CD4-positive, alpha-beta T cell treated with Interleukin-2 at 100 ng/mL for 4 hours (primary cell): Measurements from ENCODE around the gene ZNF556.

Experiments
- DNase-seq: peaks from one replicate; pipeline ENCODE4 v3.0.0-alpha.2; 2020; ENCODE audit warnings: low spot score

ZNF556 gene

DNA sequence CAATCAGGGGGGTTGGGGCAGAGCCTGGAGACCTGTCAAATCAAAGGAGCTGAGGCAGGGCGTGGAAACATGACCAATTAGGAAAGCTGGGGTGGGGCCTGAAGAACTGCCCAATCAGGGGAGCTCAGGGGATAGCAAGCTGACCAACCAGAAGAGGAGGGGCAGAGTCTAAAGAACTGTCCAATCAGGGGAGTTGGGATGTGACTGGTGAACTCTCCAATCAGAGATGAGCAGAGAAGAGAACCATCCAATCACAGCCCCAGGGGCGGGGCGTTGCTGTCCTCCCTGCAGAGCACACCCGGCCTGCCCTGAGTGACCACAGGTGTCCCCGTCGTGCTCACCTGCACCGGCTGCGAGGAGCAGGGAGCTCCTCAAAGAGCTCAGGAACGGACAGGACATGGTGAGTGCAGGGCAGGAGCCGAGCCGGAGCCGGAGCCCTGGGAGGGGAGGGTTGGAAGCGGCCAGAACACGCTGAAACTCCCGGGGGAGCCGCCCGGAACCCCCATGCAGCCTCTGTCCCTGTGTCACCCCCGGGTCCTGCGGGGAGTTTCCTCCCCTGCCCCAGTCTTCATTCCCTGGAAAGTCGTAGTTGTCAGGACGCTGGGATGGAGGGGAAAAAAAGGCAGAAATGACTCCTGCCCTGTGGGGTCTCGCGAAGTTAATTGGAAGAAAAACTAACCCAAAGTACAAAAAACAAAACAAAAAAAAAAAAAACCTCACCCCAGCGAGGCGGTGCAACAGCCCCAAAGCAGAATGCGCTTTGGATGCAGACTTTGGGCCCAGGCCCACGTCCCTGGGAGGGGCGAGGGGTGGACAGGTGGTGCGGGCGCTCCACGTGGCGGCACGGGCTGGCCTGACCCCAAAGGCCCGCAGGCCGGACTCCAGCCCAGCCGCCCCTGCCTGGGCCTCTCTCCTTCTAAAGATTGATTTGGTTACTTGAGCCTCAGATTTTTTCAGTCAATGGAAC lies at the start of gene ZNF556:
TSS of gene ZNF556 (plus strand) at position 311 of the 967 bp plus-strand sequence. CDS start at position 398, 87 bp downstream.
- no peak for DNase-seq

- DNase-seq = peak; percentile 97
Observed at GRCh38 chr19:2819540-2820111, 47.5 kb upstream of the ZNF556 start, which contains the start of gene ZNF554. Gene ZNF554, plus strand, starts transcription at chr19:2819868. Its CDS starts 204 bp downstream, at chr19:2820072.

GRCh38 chr19:2820112-2820702 lies 46.9 kb upstream of the ZNF556 start:
- DNase-seq = no peak

DNA sequence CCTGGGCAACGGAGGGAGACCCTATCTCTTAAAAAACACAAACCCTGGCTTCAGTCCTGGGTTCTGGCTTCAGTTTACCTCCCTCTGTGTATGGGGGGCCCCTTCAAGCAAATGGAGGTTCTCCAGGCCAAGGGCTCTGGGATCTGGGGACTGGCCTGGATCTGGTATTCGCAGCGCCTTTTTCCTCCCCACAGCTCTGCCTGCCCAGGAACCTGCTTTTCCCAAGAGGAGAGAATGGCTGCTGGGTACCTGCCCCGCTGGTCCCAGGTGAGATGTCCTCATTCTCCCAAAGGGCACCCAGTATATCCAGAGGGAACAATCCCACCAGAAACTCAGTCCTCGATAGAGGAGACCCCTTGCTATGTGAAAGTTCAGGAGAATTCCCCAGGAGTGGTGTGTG lies 44.3 kb upstream of the ZNF556 start:
- no peak for DNase-seq

DNA sequence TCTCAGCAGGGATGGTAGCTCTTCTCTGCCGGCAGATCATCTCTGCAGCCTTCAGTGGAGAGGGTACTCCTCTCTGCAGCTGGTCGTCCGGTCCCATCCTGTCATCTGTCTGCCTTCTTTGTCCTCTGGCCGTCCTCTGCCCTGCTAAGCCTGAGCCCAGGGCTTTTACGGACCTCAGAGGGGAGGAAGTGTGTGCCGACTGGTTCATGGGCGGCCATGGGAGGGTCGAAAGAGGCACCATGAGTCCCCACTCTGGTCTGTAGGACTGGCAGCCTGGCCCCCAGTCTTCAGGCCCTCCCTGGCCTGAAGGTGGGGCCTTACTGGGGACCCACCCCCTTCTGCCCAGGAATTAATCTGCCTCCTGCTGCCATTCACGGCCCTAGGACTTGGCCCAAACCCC lies 43.5 kb upstream of the ZNF556 start:
- no peak for DNase-seq

DNA sequence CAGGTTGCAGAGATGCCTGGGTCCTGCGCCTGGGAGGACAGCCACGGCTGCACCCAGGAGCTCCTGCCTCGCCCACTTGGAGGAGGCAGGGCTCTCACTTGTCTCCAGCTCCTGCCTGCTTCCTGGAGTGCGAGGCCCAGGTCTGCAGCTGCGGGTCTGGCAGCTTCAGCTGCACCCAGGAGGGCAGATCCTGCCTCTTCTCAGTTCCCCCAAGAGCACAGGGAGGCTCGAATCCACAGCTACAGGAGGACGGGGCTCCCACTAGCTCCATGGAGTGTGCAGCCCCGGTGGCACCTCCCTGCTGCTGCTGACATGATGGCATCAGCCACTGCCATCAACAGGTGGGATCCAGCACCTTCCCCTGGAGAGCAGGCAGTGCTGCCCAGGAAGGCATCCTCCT lies 43.0 kb upstream of the ZNF556 start:
- no peak for DNase-seq

GRCh38 chr19:2827022-2827421 lies 40.1 kb upstream of the ZNF556 start:
- no peak for DNase-seq

DNA sequence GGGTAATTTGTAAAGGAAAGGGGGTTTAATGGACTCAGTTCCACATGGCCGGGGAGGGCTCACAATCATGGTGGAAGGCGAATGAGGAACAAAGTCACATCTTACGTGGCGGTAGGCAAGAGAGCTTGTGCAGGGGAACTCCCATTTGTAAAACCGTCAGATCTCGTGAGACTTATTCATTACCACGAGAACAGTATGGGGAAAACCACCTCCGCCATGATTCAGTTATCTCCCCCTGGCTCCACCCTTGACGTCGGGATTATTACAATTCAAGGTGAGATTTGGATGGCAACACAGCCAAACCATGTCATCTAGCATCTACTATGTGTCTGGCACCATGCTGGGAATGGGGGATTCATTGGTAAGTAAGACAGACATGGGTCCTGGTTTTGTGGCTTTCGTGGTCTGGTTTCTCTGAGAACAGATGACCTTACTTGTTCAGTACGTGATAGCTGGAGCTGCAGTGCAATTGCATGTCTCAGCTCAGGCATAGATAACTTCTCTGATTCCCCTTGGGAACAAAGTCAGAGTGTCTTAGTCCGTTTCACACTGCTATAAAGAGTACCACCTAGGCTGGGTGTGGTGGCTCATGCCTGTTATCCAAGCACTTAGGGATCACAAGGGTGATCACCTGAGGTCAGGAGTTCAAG lies 39.2 kb upstream of the ZNF556 start:
- DNase-seq = no peak

DNA sequence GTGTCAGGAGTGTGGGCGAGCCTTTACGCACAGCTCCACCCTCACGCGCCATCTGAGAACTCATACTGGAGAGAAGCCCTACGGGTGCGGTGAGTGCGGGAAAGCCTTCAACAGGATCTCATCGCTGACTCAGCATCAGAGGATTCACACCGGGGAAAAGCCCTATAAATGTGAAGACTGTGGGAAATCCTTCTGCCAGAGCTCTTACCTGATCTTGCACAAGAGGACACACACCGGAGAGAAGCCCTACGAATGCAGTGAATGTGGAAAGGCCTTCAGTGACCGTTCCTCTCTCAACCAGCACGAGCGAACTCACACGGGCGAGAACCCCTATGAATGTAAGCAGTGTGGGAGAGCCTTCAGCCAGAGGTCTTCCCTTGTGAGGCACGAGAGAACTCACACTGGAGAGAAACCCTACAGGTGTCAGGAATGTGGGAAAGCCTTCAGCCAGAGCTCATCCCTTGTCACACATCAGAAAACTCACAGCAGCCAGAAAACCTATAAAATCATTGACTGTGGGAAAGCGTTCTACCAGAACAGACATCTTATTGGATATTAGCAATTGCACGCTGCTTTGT lies 32.8 kb upstream of the ZNF556 start:
- no peak for DNase-seq

GRCh38 chr19:2837430-2837829 lies 29.7 kb upstream of the ZNF556 start:
- DNase-seq = no peak

- peak; percentile 99 for DNase-seq
Observed at GRCh38 chr19:2840794-2841791, 26.0 kb upstream of the ZNF556 start, which contains the start of gene ZNF555. Gene ZNF555, plus strand, starts transcription at chr19:2841475. Its CDS starts 98 bp downstream, at chr19:2841573.

- no peak for DNase-seq
Observed at GRCh38 chr19:2841855-2842574, 25.1 kb upstream of the ZNF556 start.

DNA sequence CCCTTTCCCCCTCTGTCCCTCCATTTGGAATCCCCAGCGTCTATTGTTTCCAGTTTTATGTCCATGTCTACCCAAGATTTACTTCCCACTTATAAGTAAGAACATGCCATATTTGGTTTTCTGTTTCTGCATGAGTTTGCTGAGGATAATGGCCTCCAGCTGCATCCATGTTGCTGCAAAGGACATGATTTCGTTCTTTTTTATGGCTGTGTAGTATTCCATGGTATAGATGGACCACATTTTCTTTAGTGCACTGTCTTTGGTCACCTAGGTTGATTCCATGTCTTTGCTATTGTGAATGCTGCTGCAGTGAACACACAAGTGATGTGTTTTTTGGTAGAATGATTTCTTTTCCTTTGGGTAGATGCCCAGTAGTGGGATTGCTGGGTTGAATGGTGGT lies 22.0 kb upstream of the ZNF556 start:
- no peak for DNase-seq

- DNase-seq = no peak
Observed at GRCh38 chr19:2846180-2846894, 20.8 kb upstream of the ZNF556 start.

- no peak for DNase-seq
Observed at GRCh38 chr19:2847507-2847906, 19.6 kb upstream of the ZNF556 start.

- no peak for DNase-seq
Observed at GRCh38 chr19:2848616-2849015, 18.5 kb upstream of the ZNF556 start.

- no peak for DNase-seq
Observed at GRCh38 chr19:2850256-2850925, 16.7 kb upstream of the ZNF556 start.

- no peak for DNase-seq
Observed at GRCh38 chr19:2852598-2852997, 14.5 kb upstream of the ZNF556 start.
